NCI-H1436 treated with DMSO at 0.1 percent for 48 hours (cell line): ENCODE measurements around the gene CCR6.
"Not testable (repeated sequence)": the region's sequence is repeated elsewhere in the genome, so short reads cannot be mapped to it uniquely, and the experiment has no call there.

ENCODE experiments used
- DNase-seq: peaks from one replicate; lab custom pipeline; 2025; lab: John Stamatoyannopoulos, UW

The CCR6 gene

DNA sequence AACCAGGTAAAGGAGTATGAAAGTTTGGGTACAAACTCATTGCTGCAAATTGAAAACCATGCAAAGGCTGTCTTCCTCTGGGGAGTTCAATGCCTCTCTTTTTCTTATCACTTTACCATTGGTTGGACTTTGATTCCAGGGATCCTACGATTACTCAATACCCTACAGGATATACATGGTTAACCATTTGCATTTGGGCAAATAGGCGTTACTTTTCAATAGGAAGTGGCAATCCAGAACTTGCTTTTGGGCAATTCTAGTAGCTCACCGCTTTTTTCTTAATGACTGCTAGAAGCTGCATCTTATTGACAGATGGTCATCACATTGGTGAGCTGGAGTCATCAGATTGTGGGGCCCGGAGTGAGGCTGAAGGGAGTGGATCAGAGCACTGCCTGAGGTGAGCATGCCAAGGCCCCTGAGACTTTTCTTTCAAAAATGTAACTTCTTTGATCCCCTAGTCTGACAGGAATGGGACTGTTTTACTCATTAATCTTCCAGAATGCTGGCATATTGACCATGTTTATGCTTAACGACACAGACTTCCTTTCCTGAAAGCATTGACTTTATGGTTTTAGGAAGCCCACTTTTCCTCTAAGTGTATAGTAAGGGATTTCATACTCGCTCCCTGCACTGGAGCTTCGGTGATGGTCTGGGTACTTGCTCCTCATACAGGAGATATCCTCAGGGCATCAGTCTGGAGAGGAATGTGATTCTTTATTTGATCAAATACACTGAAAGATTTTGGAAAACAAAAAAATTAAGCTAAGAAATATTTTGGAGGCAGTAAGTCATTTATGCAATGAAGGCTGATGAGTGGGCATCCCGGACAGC is at the start of gene CCR6:
TSS of gene CCR6 (plus strand) at position 270 of the 831 bp plus-strand sequence. CDS start 13,039 bp downstream, outside the sequence.
- no peak for DNase-seq

DNA sequence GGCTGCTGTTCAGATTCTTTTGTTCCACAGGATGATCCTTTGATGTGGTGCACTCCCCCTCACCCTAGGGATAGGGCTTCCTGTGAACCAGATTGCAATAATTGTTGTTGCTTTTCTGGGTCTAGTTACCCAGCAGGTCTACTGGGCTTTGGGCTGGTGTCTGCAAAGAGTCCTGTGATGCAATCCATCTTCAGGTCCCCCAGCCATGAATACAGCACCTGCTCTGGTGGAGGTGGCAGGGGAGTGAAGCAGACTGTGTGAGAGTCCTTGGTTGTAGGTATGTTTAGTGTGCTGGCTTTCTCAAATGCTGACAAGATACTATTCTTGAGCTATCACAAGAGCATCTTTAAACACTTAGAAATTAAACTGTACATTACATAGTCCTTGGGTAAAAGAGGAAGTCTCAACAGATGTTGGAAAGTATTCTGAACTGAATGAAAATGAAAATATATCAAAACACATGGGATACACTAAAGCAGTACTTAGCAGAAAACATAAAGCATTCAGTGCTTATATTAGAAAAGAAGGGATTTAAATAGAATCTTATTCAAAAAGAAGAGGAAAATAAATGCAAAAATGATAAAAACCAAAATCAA is 49.1 kb upstream of the CCR6 start:
- no peak for DNase-seq

GRCh38 chr6:167077241-167077932 is 45.5 kb upstream of the CCR6 start:
- no peak for DNase-seq

DNA sequence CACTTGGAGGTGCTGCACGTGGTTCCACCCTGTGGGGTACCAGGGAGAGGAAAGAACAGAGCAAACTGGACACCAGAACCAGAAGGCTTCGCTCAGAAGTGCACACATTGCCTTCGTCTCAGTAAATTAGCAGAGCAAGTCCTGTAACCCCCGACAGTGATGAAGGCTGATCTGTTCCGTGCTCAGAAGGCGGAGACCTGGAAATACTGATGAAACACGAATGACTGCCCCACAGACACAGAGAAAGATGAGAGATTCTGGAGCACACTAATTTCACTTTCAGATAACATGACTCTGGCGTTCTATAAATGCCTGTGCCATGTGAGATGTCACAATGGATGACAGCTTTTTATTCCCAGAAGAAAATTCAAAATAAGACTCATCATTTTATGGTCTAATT is 44.2 kb upstream of the CCR6 start:
- DNase-seq: no peak

DNA sequence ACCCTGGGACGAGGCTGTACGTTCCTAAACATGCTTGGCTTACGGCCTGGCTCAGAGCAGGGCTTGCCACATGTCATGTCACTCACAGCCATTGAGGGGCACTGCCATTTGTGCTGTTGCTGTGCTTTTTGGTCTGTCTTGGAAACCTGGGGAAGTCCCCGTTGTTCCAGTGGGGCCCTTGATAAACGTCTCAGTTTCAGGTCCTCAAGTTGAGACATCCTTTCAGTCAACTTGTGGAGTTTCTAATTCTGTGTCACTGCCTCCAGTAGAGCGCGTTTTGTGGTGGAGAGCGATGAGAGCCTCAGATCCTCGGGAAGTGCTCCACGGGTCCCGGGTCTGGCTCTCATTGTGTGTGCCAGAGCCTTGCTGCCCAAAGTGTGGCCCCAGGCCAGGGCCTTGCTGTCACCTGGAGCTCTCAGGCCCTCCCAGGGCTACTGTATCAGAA is 43.0 kb upstream of the CCR6 start:
- DNase-seq: no peak

DNA sequence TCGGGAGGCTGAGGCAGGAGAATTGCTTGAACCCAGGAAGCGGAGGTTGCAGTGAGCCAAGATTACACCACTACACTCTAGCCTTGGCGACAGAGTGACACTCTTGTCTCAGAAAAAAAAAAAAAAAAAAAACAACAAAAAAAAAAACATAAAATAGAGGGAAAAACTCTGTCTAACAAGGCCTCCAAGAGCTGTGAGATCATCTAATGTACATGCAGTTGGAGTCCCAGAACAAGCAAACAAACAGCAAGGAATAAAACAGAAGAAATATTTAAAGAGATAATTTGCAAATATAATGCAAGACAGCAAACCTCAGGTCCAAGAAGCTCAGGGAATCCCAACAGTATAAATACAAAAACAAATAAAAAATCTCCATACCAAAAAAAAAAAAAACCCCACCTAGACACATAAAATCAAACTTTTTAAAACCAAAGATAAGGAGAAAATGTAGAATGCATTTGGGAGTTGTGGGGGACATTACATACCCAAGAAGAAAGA is 35.0 kb upstream of the CCR6 start:
- no peak for DNase-seq

- DNase-seq: not testable (repeated sequence)
Observed at GRCh38 chr6:167088741-167089140, 34.2 kb upstream of the CCR6 start.

DNA sequence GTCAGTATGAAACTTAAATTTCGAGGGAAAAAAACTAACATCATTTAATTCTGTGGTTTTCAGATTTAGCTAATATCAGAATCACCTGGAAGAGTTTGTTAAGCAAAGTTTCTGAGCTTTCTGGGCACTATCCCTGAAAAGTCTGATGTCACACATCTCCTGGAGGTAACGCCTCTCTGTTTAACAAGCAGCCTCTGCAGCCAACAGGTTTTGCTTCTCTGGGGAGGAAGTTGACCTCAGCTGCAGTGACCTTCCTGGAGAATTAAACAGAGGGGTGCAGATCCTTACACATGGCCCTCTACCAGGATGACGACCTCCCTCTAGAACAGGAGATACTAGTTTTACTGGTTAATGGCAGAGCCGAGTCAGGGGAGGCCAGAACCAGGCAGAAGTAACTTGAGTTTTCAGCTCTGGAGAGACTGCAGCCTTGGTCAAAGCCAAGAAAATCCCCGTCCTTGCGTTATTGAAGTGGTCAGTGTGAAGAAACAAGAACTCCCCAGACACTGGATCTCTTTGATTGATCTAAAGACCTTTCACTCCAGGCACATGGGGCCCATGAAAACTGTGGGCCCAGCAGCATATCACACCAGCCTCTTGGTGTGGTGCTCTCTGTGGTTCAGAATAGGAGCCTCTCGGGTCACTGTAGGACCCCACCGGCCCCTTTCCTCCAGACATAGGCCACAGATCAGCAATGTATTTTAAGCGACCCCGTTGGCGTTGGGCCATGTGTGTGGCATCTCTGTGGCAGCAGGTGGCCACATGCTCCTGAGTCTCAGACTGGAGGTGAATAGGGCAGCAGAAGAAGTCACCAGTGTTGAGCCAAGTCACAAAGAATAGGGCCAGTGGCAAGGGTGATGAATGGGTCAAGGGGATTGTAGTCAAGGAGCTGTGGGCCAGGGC is 33.4 kb upstream of the CCR6 start:
- no peak for DNase-seq

- no peak for DNase-seq
Observed at GRCh38 chr6:167090171-167090570, 32.7 kb upstream of the CCR6 start.

GRCh38 chr6:167091026-167091804 is 31.7 kb upstream of the CCR6 start:
- DNase-seq: no peak

GRCh38 chr6:167091805-167092107 is 31.1 kb upstream of the CCR6 start:
- DNase-seq: no peak

- DNase-seq: no peak
Observed at GRCh38 chr6:167092672-167093339, 30.1 kb upstream of the CCR6 start.

- DNase-seq: no peak
Observed at GRCh38 chr6:167093406-167093921, 29.4 kb upstream of the CCR6 start.

DNA sequence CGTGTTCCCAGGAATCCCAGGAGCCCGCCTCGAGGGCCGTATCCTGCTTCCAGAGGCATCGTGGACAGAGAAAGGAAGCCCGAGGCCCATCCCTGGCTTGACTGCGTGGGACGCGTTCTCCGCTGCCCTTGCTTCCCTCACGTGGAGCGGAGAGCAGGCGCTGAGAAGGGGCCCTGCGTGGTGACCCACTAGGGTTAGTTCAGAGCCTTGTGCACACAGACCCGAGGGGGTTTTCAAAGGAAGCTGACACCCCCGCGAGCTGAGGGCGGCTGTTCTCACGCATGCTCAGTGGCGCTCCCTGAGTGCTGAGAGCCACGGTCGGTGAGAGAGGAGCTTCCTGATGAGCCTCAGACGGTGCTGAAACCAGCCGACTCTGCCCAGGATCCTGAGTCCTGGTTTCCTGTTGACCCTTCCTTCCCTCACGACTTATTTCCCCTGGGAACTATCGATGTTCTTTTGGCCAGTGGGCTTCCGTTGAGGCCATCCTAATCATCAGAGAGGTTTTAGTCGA is 28.9 kb upstream of the CCR6 start:
- no peak for DNase-seq

- no peak for DNase-seq
Observed at GRCh38 chr6:167094436-167094819, 28.5 kb upstream of the CCR6 start.

DNA sequence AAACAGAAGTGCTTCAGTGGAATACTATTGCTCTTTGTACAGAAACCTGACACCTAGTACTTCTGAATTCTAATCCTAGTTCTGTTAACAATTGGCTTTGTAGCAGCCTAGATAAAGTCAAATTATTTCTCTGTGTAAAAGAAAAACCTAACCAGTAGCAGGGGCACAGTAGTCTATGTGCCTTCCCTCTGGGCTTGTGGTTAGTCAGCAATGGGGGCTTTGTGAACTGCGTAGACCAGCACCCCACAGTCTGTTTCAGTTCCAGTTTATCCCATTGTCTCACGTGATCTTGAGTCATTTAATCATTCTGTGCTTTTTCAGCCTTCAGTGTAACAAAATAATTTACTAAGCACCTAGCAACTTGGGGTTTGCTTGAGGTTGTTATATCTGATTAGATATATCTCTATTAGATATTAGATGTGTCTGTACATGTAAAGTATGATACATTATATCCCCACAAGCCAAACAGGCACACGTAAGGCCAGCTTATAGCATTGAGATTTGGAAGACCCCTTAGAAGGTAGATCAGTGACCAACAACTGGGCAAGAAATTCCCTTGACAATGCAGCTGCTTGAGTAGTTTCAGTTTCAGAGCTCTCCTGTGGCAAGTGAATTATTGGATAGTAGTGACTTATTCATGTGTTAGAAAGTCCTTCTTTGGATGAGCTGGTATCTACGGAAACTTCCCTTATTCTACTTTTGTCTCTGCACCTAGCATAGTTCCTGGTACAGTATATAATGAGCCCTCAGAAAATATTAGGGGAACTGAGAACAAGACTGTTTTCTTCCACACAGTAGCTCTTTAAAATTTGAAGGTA is 27.9 kb upstream of the CCR6 start:
- DNase-seq: no peak

DNA sequence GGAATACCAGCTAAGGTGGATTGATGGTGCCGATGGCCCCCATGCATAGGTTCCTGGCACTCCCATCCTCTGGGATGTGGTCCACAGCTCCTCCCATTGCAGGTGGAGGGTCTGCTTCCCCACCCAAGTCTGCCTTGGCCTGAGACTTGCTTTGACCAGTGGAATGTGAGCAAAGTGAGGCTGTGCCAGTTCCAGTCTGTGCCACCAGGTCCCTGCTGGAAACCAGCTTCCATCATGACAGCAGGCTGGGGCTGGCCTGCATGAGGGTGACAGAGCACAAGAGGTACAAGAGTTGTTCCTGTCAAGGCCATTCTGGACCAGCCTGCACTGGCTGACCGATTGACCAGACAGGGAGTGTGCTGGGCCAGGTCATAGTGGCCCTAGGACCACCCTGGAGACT is 27.0 kb upstream of the CCR6 start:
- DNase-seq: no peak

DNA sequence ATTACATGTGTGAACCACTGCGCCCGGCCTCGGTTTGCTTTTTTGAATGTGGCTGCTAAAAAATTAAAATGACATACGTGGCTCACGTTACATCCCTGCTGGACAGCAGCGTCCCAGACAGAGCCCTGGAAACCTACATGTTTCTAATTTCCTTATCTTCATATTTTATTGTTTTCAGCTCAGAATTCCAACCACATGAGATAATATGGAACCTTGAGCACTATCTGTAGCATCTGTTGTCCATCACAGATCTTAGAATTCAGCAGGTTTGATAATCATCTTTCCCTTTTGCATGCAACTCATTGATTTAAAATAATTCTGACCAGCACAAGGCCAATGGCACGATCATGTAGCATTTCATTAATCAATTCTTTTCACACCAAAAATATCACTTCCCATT is 25.9 kb upstream of the CCR6 start:
- DNase-seq: no peak

- no peak for DNase-seq
Observed at GRCh38 chr6:167097770-167098169, 25.1 kb upstream of the CCR6 start.
